ENCODE measurements around the gene CCDC92.

DNA sequence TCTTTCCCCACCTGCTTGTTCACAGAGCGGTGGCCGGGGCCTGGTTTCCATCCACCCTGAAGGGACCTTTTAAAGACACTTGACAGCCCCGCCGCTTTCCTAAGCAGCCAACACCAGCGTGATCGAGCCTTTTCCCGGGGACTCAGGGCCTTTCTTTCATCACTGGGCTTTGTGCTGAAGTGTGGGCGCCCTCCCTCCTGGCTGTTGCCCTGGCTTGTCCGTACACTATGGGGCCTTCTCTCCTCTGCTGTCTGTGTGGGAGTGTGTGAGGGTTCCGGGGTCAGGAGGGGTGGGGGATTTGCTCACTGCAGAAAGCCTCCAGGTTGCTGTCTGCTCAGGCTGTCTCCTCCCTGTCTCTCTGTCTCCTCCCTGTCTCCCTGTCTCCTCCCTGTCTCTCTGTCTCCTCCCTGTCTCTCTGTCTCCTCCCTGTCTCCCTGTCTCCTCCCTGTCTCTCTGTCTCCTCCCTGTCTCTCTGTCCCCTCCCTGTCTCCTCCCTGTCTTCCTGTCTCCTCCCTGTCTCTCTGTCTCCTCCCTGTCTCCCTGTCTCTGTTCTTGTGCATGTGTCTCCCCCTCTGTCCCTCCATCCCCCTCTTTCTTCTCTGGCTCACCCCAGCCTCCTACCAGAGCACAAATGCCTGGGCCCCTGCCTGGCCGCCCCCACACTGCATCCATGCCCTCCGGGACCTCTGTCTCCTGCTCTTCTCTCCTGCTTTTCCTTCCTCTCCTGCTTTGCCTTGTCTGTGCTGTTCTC is 64.7 kb downstream of the CCDC92 start:
- TF ChIP-seq, protein P1, sequence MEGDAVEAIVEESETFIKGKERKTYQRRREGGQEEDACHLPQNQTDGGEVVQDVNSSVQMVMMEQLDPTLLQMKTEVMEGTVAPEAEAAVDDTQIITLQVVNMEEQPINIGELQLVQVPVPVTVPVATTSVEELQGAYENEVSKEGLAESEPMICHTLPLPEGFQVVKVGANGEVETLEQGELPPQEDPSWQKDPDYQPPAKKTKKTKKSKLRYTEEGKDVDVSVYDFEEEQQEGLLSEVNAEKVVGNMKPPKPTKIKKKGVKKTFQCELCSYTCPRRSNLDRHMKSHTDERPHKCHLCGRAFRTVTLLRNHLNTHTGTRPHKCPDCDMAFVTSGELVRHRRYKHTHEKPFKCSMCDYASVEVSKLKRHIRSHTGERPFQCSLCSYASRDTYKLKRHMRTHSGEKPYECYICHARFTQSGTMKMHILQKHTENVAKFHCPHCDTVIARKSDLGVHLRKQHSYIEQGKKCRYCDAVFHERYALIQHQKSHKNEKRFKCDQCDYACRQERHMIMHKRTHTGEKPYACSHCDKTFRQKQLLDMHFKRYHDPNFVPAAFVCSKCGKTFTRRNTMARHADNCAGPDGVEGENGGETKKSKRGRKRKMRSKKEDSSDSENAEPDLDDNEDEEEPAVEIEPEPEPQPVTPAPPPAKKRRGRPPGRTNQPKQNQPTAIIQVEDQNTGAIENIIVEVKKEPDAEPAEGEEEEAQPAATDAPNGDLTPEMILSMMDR (IDR thresholded peaks at IDR 0.05; ENCODE audit: low read length): no peak
- no peak for TF ChIP-seq EZH2 (optimal IDR thresholded peaks at IDR 0.05; ENCODE audit: low read depth, low read length)
